PFSK-1 (cell line): ENCODE measurements around the gene PTH2R.

Source experiments
- FOXP2 ChIP-seq: optimal IDR thresholded peaks from 2 replicates; pipeline ENCODE3; 2011; ENCODE audit warnings: borderline replicate concordance, control low read depth, inconsistent platforms; ENCODE audit not compliant: insufficient read depth; ENCODE audit errors: extremely low read length, extremely low read depth
- POLR2AphosphoS5 ChIP-seq: IDR thresholded peaks from 2 replicates; pipeline ENCODE4 v1.6.1; 2012; ENCODE audit warnings: low read depth, mild to moderate bottlenecking, control low read depth, low read length, moderate library complexity
- REST ChIP-seq, 2 experiments: IDR thresholded peaks; 2 replicates each; pipeline versions ENCODE4 v1.6.1 to v1.8.0; 2011 to 2012; ENCODE audit warnings: low read depth in 2 of 2, low read length in 2 of 2, control low read depth in 1 of 2, inconsistent platforms in 1 of 2, mild to moderate bottlenecking in 1 of 2, moderate library complexity in 1 of 2; ENCODE audit not compliant: insufficient read depth in 1 of 2
- SIN3A ChIP-seq: IDR thresholded peaks from 2 replicates; pipeline ENCODE4 v1.6.1; 2012; ENCODE audit warnings: mild to moderate bottlenecking, low read length, moderate library complexity, borderline replicate concordance; ENCODE audit not compliant: insufficient read depth
- TAF1 ChIP-seq: IDR thresholded peaks from 2 replicates; pipeline ENCODE4 v1.6.1; 2012; ENCODE audit warnings: low read length, control low read depth, borderline replicate concordance; ENCODE audit not compliant: insufficient read depth

The PTH2R gene

DNA sequence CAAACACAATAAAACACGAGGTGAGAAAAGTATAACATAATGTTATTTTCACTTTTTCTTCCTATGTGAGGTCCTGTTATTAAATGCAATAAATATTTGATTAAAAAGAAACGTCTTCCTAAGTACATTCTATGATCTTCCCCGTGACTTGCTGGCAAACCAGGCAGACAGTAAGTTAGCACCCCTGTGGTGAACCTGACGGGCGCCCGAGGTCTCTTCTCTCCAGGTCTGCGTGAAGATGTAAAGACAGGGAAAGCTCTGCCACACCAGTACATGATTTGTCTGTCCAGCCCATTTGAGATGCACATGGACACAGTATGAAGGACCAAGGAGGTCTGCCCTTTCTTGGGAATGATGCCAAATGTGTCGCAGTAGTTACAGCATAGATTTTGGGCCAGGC is 57.6 kb downstream of the PTH2R start:
- TF ChIP-seq POLR2AphosphoS5 (no peak), FOXP2 (no peak), TAF1 (no peak), SIN3A (no peak), REST (IDR thresholded peaks at IDR 0.05; ENCODE audit: insufficient read depth in 1 of 2, low read depth in 2 of 2, low read length in 2 of 2) (no peak)

DNA sequence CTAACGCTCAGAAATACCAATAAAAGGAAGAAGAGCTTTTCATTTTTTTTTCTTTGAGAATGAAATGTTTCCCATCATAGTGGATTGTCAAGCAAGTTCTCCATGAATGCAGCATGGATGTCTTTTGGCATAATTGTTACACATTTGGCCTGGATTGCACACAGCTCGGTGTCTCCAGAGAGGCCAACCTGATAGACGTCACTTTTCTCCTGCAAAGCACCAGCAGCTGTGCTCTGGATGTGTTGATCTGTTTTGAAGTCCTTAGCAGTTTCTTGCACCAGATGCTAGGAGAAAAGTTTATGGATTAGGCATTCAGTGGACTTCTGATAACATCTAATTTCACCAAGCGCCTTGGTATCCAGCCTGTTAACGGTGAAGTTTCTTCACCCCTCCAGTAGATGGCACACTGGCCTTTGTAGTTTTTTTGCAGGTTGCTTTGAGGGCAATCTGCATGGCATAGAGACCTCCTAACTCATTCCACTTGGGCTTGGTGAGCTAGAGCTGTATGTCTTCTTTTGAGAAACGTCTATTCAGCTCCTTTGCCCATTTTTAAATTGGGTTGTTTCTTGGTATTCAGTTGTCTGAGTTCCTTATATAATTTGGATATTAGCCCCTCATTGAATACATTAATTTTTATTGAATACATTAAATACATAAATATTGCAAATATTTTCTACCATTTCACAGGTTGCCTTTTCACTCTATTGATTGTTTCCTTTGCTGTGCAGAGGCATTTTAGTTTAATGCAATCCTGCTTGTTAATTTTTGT is 59.7 kb downstream of the PTH2R start:
- TF ChIP-seq REST (IDR thresholded peaks at IDR 0.05; ENCODE audit: insufficient read depth in 1 of 2, low read depth in 2 of 2, low read length in 2 of 2), result no peak
- TF ChIP-seq SIN3A, result no peak
- TF ChIP-seq POLR2AphosphoS5, result no peak

DNA sequence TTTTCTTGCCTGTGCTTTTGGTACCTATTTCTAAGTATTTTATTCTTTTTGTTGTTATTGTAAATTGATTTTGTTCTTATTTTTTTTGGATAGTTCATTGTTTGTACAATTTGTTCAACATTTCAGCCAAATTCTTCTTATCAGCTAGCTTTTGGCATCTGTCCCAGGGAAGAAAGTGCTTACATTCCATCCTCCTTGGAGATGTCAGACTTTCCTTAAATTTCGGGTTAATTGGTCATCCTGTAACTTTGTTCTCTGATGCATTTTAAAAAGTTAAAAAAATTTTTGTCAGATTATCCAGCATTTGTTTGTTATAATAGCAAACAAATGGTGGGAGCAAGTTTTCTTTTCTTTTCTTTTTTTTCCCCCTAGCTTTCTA is 60.3 kb downstream of the PTH2R start:
- TF ChIP-seq TAF1, result no peak
- no peak for TF ChIP-seq FOXP2
- TF ChIP-seq POLR2AphosphoS5, result no peak
- no peak for TF ChIP-seq SIN3A
- TF ChIP-seq REST (IDR thresholded peaks at IDR 0.05; ENCODE audit: insufficient read depth in 1 of 2, low read depth in 2 of 2, low read length in 2 of 2), result no peak

DNA sequence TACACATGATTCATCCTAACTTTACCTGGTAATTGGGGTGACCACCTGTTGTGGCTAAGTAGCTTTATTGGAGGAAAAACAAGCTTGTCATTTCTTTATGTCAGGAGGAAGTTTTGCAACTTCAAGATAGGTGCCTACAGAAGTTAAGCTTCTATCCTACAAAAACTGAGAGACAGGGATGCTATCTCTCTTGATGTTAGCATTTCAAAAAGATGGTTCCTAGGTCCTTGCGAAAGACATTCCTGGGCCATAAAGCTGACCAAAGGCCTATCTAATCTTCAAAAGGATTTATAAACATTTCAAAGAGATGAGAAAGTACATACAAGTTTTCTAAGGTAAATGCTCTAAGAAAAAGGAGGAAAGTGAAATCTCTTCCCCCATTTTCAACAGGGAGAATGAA is 61.0 kb downstream of the PTH2R start:
- TF ChIP-seq REST (IDR thresholded peaks at IDR 0.05; ENCODE audit: insufficient read depth in 1 of 2, low read depth in 2 of 2, low read length in 2 of 2) (no peak), FOXP2 (no peak), POLR2AphosphoS5 (no peak), TAF1 (no peak), SIN3A (no peak)

DNA sequence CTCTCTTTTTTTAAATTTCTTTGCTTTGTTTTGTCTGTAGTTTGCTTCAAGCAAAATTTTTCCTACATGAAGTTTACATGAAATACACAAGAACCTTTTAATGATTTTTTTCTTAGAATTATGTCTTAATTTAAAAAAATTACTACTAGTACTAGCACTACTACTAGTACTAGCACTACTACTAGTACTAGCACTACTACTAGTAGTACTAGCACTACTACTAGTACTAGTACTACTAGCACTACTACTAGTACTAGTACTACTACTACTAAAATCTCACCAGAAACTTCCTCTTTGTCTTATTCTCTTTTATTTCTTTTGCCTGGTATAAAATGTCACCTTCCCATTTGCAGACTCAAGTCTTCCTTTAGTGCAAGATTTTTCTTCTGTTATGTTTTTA is 71.1 kb downstream of the PTH2R start:
- TF ChIP-seq SIN3A (no peak), TAF1 (no peak), REST (IDR thresholded peaks at IDR 0.05; ENCODE audit: insufficient read depth in 1 of 2, low read depth in 2 of 2, low read length in 2 of 2) (no peak), FOXP2 (no peak), POLR2AphosphoS5 (no peak)
